ENCODE results near the gene STXBP4. TPM values are rescaled to one million over a fixed set of nuclear protein-coding genes. Genes with fewer than 3 reads are reported as not detected.

STXBP4 gene
- total and polyA plus RNA-seq, 2 donors (not counting 3 experiments of a cell fraction or from before 2014, with no cell fraction given): 1.9 to 12.9 TPM

- intact Hi-C loops (cut with micrococcal nuclease): no loop called here
- CTCF ChIA-PET: no interaction called here
These were observed 88.6 kb downstream of the STXBP4 start for GRCh38 chr17:55057184-55057583.

More at GRCh38 chr17:55057184-55057583, 88.6 kb downstream of the STXBP4 start:
- no peaks in the 10 kb centered on the region for H4K20me1 ChIP-seq (replicated peaks; ENCODE audit: control insufficient read depth, extremely low read depth, insufficient read depth, low read length)
- H3K4me2 ChIP-seq (ENCODE audit: insufficient read depth, low read length): no peak overlapping the region
- DNase-seq (ENCODE audit: low read depth, low spot score) (no peak), FAIRE-seq (no peak)
- no peak overlapping the region for H3K9ac ChIP-seq (replicated peaks; ENCODE audit: extremely low read depth, insufficient read depth, low read length)
- H3K27ac ChIP-seq (ENCODE audit: insufficient read depth, low read depth, low read length): no peak overlapping the region
- no peaks in the 10 kb centered on the region for H3K9me3 ChIP-seq (replicated peaks; ENCODE audit: control insufficient read depth, insufficient read depth, low read length)
- H3K9me1 ChIP-seq (replicated peaks; ENCODE audit: control insufficient read depth, extremely low read depth, insufficient read depth, low read length): no peaks in the 10 kb centered on the region
- no peak overlapping the region for H3K4me3 ChIP-seq (replicated peaks in 1 of 3; ENCODE audit: insufficient read depth in 1 of 3, low read depth in 1 of 3, low read length in 3 of 3)
- H2AFZ ChIP-seq (ENCODE audit: low read depth, low read length): no peak overlapping the region
- H3K79me2 ChIP-seq (ENCODE audit: control insufficient read depth, insufficient read depth, low read length): no peaks in the 10 kb centered on the region
- POLR2A ChIA-PET: no interaction called here
- no TSS peak for BruUV-seq (replicated peaks)
- no peaks in the 10 kb centered on the region for H3K27me3 ChIP-seq (ENCODE audit: control insufficient read depth in 2 of 2, insufficient read depth in 2 of 2, low read length in 2 of 2)
- no peaks in the 10 kb centered on the region for H3K36me3 ChIP-seq (ENCODE audit: control insufficient read depth in 2 of 2, extremely low read depth in 1 of 2, insufficient read depth in 2 of 2, low read length in 2 of 2)
- dilution Hi-C loops (cut with MboI; ENCODE audit: extremely low pct_ligation_motif_present, low sequenced_read_pairs): no loop called here
- H3K4me1 ChIP-seq (ENCODE audit: control insufficient read depth, extremely low read depth, insufficient read depth, low read length): no peaks in the 10 kb centered on the region
- TF ChIP-seq EZH2 (IDR thresholded peaks at IDR 0.05; ENCODE audit: borderline replicate concordance, low read depth, low read length, severe bottlenecking): no peak
- TF ChIP-seq GATA2 (IDR thresholded peaks at IDR 0.05; ENCODE audit: insufficient read depth, insufficient read length, low read depth, low read length): no peak
- no peak for TF ChIP-seq FOS (IDR thresholded peaks at IDR 0.05; ENCODE audit: borderline replicate concordance, insufficient read depth, low read length)
- no peak for TF ChIP-seq CTCF (IDR thresholded peaks at IDR 0.05; ENCODE audit: extremely low read depth in 1 of 2, insufficient read depth in 1 of 2, low read depth in 1 of 2, low read length in 2 of 2)
- no peak for TF ChIP-seq MAX (IDR thresholded peaks at IDR 0.05; ENCODE audit: insufficient read depth, insufficient read length)
- TF ChIP-seq POLR2AphosphoS5 (IDR thresholded peaks at IDR 0.05; ENCODE audit: insufficient read depth, low read depth, low read length): no peak
